H9 (cell line): Measurements from ENCODE around the gene VASH2. TPM values are rescaled to one million over a fixed set of nuclear protein-coding genes. Genes with fewer than 3 reads are reported as not detected.

ENCODE experiments used
- DNase-seq: peaks from one replicate; pipeline ENCODE4 v3.0.0-alpha.2; 2017
- H2AFZ ChIP-seq: one replicate; pipeline ENCODE4 v1.6.1; 2013; ENCODE audit warnings: mild to moderate bottlenecking, low read length, control low read depth, moderate library complexity
- H2AK5ac ChIP-seq: 2 replicates; pipeline ENCODE4 v1.6.1; 2013; ENCODE audit warnings: low read length, control low read depth, mixed read lengths; ENCODE audit not compliant: insufficient read length
- H2BK120ac ChIP-seq: one replicate; pipeline ENCODE4 v1.6.1; 2013; ENCODE audit warnings: low read depth, mild to moderate bottlenecking, low read length, control low read depth, inconsistent platforms; ENCODE audit not compliant: poor library complexity, severe bottlenecking
- H2BK12ac ChIP-seq: 2 replicates; pipeline ENCODE4 v1.6.1; 2013; ENCODE audit warnings: low read length, control low read depth, mixed read lengths, low read depth; ENCODE audit not compliant: insufficient read length
- H2BK15ac ChIP-seq: 2 replicates; pipeline ENCODE4 v1.6.1; 2013; ENCODE audit warnings: low read depth, low read length, control low read depth
- H2BK20ac ChIP-seq: one replicate; pipeline ENCODE4 v1.6.1; 2013; ENCODE audit warnings: low read depth, mild to moderate bottlenecking, low read length, control low read depth, inconsistent platforms; ENCODE audit not compliant: poor library complexity, severe bottlenecking
- H2BK5ac ChIP-seq: 2 replicates; pipeline ENCODE4 v1.6.1; 2013; ENCODE audit warnings: low read length, control low read depth, mixed read lengths; ENCODE audit not compliant: insufficient read length
- H3K14ac ChIP-seq: 2 replicates; pipeline ENCODE4 v1.6.1; 2013; ENCODE audit warnings: low read length, control low read depth; ENCODE audit not compliant: insufficient read depth
- H3K18ac ChIP-seq: 2 replicates; pipeline ENCODE4 v1.6.1; 2013; ENCODE audit warnings: low read depth, mild to moderate bottlenecking, mixed read lengths, low read length, control low read depth; ENCODE audit not compliant: insufficient read length
- H3K23ac ChIP-seq: 2 replicates; pipeline ENCODE4 v1.6.1; 2013; ENCODE audit warnings: low read length, control low read depth, mixed read lengths, low read depth; ENCODE audit not compliant: insufficient read length
- H3K23me2 ChIP-seq: 2 replicates; pipeline ENCODE4 v1.6.1; 2013; ENCODE audit warnings: low read depth, mild to moderate bottlenecking, mixed read lengths, low read length, control low read depth; ENCODE audit not compliant: insufficient read length, poor library complexity, severe bottlenecking
- H3K27ac ChIP-seq: 2 replicates; pipeline ENCODE4 v1.5.1; 2013; ENCODE audit warnings: low read length, control low read depth, mixed read lengths, low read depth; ENCODE audit not compliant: insufficient read length
- H3K27me3 ChIP-seq: 2 replicates; pipeline ENCODE4 v1.6.1; 2013; ENCODE audit warnings: low read length, control low read depth, inconsistent platforms; ENCODE audit not compliant: insufficient read depth
- H3K4ac ChIP-seq: 2 replicates; pipeline ENCODE4 v1.6.1; 2013; ENCODE audit warnings: low read depth, mild to moderate bottlenecking, control low read depth, inconsistent platforms, low read length, moderate library complexity
- H3K4me1 ChIP-seq: 2 replicates; pipeline ENCODE4 v1.6.1; 2013; ENCODE audit warnings: low read length, control low read depth, inconsistent platforms; ENCODE audit not compliant: insufficient read depth
- H3K4me2 ChIP-seq: 2 replicates; pipeline ENCODE4 v1.6.1; 2013; ENCODE audit warnings: low read length, control low read depth, mixed read lengths; ENCODE audit not compliant: insufficient read length, insufficient read depth
- H3K56ac ChIP-seq: 2 replicates; pipeline ENCODE4 v1.6.1; 2013; ENCODE audit warnings: low read depth, mild to moderate bottlenecking, mixed read lengths, low read length, control low read depth; ENCODE audit not compliant: insufficient read length
- H3K79me1 ChIP-seq: 2 replicates; pipeline ENCODE4 v1.6.1; 2013; ENCODE audit warnings: low read depth, mild to moderate bottlenecking, moderate library complexity, low read length, control low read depth, inconsistent platforms; ENCODE audit not compliant: insufficient read depth, poor library complexity, severe bottlenecking
- H3K79me2 ChIP-seq: 2 replicates; pipeline ENCODE4 v1.6.1; 2013; ENCODE audit warnings: low read length, control low read depth, inconsistent platforms; ENCODE audit not compliant: insufficient read depth
- H3K9ac ChIP-seq: 2 replicates; pipeline ENCODE4 v1.6.1; 2013; ENCODE audit warnings: low read length, control low read depth, mixed read lengths; ENCODE audit not compliant: insufficient read length; ENCODE audit errors: extremely low read depth
- H3K9me3 ChIP-seq: one replicate; pipeline ENCODE4 v1.6.1; 2013; ENCODE audit warnings: low read depth, low read length, inconsistent platforms; ENCODE audit not compliant: control insufficient read depth
- H3T11ph ChIP-seq: one replicate; pipeline ENCODE4 v1.6.1; 2013; ENCODE audit warnings: mild to moderate bottlenecking, low read length, control low read depth, inconsistent platforms
- H4K20me1 ChIP-seq: one replicate; pipeline ENCODE4 v1.6.1; 2013; ENCODE audit not compliant: control insufficient read depth, insufficient read length, insufficient read depth
- H4K5ac ChIP-seq: 2 replicates; pipeline ENCODE4 v1.6.1; 2013; ENCODE audit warnings: low read depth, mild to moderate bottlenecking, mixed read lengths, low read length, control low read depth; ENCODE audit not compliant: insufficient read length
- H4K8ac ChIP-seq: replicated peaks from 2 replicates; pipeline ENCODE4 v1.6.1; 2013; ENCODE audit warnings: low read length, control low read depth, mixed read lengths, low read depth; ENCODE audit not compliant: insufficient read length
- H4K91ac ChIP-seq: 2 replicates; pipeline ENCODE4 v1.6.1; 2013; ENCODE audit warnings: low read depth, mild to moderate bottlenecking, moderate library complexity, mixed read lengths, low read length, control low read depth; ENCODE audit not compliant: insufficient read length
- H3K27ac Mint-ChIP-seq, 3 experiments: 2 replicates in 2 of 3; 3 replicates in 1 of 3; pipeline ENCODE4 v1.8.0; 2020 to 2021; ENCODE audit warnings: mixed read lengths in 3 of 3, mild to moderate bottlenecking in 1 of 3, moderate library complexity in 1 of 3
- H3K27me3 Mint-ChIP-seq: 2 replicates; pipeline ENCODE4 v1.8.0; 2021; ENCODE audit warnings: low read depth, mild to moderate bottlenecking, moderate library complexity, mixed read lengths
- H3K36me3 Mint-ChIP-seq, 3 experiments: 2 replicates in 2 of 3; 3 replicates in 1 of 3; pipeline ENCODE4 v1.8.0; 2020 to 2021; ENCODE audit warnings: low read depth in 3 of 3, mixed read lengths in 3 of 3; ENCODE audit not compliant: insufficient read depth in 1 of 3
- H3K4me1 Mint-ChIP-seq, 2 experiments: 2 replicates each; pipeline ENCODE4 v1.8.0; 2020; ENCODE audit warnings: mixed read lengths in 2 of 2
- H3K4me3 Mint-ChIP-seq, 2 experiments: 2 replicates in 1 of 2; 3 replicates in 1 of 2; pipeline ENCODE4 v1.8.0; 2020 to 2021; ENCODE audit warnings: mild to moderate bottlenecking in 2 of 2, mixed read lengths in 2 of 2, moderate library complexity in 1 of 2
- H3K9me3 Mint-ChIP-seq, 2 experiments: 2 replicates in 1 of 2; 3 replicates in 1 of 2; pipeline ENCODE4 v1.8.0; 2020; ENCODE audit warnings: mild to moderate bottlenecking in 2 of 2, mixed read lengths in 2 of 2, moderate library complexity in 1 of 2
- WGBS: extraction: QIAGEN DNeasy Blood & Tissue Kit; methylation state at CpG from one replicate; pipeline ENCODE4 v1.1.7; 2013; ENCODE audit warnings: missing lambda C conversion rate, low lambda C conversion rate, mixed read lengths; ENCODE audit not compliant: insufficient read length; ENCODE audit errors: extremely low coverage; 5-methylcytosine and 5-hydroxymethylcytosine counted together
- total RNA-seq: library from RNA; stranded (reverse); gene quantifications from 2 replicates; pipeline ENCODE4 v1.2.1, GENCODE V29; 2021
- TF ChIP-seq, protein P1 (sequence below): fragments of 200-600 bp; sonication (generic); conservative IDR thresholded peaks from 3 replicates; pipeline ENCODE4 v1.8.0; 2021; ENCODE audit warnings: antibody characterized with exemption, mild to moderate bottlenecking

Gene VASH2
- total RNA-seq, 1 experiment from 2014 or later, result 76.1 TPM

- TF ChIP-seq, protein P1, sequence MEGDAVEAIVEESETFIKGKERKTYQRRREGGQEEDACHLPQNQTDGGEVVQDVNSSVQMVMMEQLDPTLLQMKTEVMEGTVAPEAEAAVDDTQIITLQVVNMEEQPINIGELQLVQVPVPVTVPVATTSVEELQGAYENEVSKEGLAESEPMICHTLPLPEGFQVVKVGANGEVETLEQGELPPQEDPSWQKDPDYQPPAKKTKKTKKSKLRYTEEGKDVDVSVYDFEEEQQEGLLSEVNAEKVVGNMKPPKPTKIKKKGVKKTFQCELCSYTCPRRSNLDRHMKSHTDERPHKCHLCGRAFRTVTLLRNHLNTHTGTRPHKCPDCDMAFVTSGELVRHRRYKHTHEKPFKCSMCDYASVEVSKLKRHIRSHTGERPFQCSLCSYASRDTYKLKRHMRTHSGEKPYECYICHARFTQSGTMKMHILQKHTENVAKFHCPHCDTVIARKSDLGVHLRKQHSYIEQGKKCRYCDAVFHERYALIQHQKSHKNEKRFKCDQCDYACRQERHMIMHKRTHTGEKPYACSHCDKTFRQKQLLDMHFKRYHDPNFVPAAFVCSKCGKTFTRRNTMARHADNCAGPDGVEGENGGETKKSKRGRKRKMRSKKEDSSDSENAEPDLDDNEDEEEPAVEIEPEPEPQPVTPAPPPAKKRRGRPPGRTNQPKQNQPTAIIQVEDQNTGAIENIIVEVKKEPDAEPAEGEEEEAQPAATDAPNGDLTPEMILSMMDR, result no peak
Observed at GRCh38 chr1:212902054-212902453, 48.3 kb upstream of the VASH2 start.

More at GRCh38 chr1:212902054-212902453, 48.3 kb upstream of the VASH2 start:
- H3K27ac Mint-ChIP-seq, result no peak overlapping the region; a peak in 1 of 7 replicates
- no peak overlapping the region for H3K4me3 Mint-ChIP-seq
- Histone ChIP-seq H4K91ac (no peak overlapping the region), H3K79me2 (peaks cover 16% of the 10 kb centered on the region; the same call in 1 of the 2 replicates), H2BK5ac (no peak overlapping the region), H2AFZ (no peak overlapping the region), H3K23me2 (no peaks in the 10 kb centered on the region), H2BK20ac (no peak overlapping the region), H2AK5ac (no peak overlapping the region), H3K9me3 (no peaks in the 10 kb centered on the region), H2BK12ac (no peak overlapping the region), H4K20me1 (no peaks in the 10 kb centered on the region), H4K5ac (no peak overlapping the region), H3K4me2 (no peak overlapping the region), H3T11ph (no peak overlapping the region), H3K18ac (no peak overlapping the region), H2BK120ac (no peak overlapping the region), H3K9ac (no peak overlapping the region), H3K23ac (no peak overlapping the region), H3K14ac (no peak overlapping the region), H3K79me1 (no peaks in the 10 kb centered on the region), H4K8ac (no peak overlapping the region), H3K56ac (no peak overlapping the region), H3K27ac (no peak overlapping the region), H3K27me3 (no peaks in the 10 kb centered on the region), H2BK15ac (no peak overlapping the region), H3K4me1 (peaks cover 4% of the 10 kb centered on the region; the same call in 1 of the 2 replicates), H3K4ac (no peak overlapping the region)
- DNase-seq, result no peak
- WGBS, result no CpG with 5 or more reads among the region's 3 CpGs
- peaks cover 30 to 46% of the 10 kb centered on the region in 2 experiments for H3K4me1 Mint-ChIP-seq
- H3K36me3 Mint-ChIP-seq, result peaks cover 74 to 97% (median 88%) of the 10 kb centered on the region in 3 experiments
- H3K27me3 Mint-ChIP-seq, result no peaks in the 10 kb centered on the region
- H3K9me3 Mint-ChIP-seq, result peaks cover 59 to 65% of the 10 kb centered on the region in 2 experiments
